SK-N-SH (cell line): ENCODE measurements around the gene NTNG1. TPM values are rescaled to one million over a fixed set of nuclear protein-coding genes. Genes with fewer than 3 reads are reported as not detected.

Experiments
- CTCF ChIA-PET: fragments of 300-600, 350-600 bp; formaldehyde crosslinking; extraction: SDS; loops from one replicate; lab custom pipeline; 2021; lab: Yijun Ruan, JAX
- POLR2A ChIA-PET: fragments of 350-600 bp; sonication (Branson Sonifier 250); formaldehyde crosslinking; extraction: SDS; loops from one replicate; lab custom pipeline; 2020; ENCODE audit warnings: antibody characterized with exemption, inconsistent platforms; lab: Yijun Ruan, JAX
- DNase-seq: peaks from one replicate; pipeline ENCODE4 v3.0.0; 2012
- H2AFZ ChIP-seq: fragments of 200-600 bp; sonication (generic); 2 replicates; pipeline ENCODE4 v1.8.1; 2016; ENCODE audit warnings: antibody characterized with exemption, mild to moderate bottlenecking, low read depth
- H3F3A ChIP-seq: fragments of 200-600 bp; sonication (generic); replicated peaks from 2 replicates; pipeline ENCODE3; 2016; ENCODE audit warnings: antibody characterized with exemption, mild to moderate bottlenecking; ENCODE audit not compliant: insufficient read depth
- H3K27ac ChIP-seq, 2 experiments: fragments of 200-500 bp in 1 of 2; fragments of 200-600 bp in 1 of 2; sonication (Bioruptor generic) in 1 of 2; sonication (generic), shearing (Covaris generic) in 1 of 2; 2 replicates each; pipeline versions ENCODE4 v1.5.1 to v1.6.1; 2014 to 2016; ENCODE audit warnings: low read depth in 2 of 2, inconsistent platforms in 1 of 2, low read length in 1 of 2, mild to moderate bottlenecking in 1 of 2, mixed read lengths in 1 of 2
- H3K27me3 ChIP-seq: fragments of 200-600 bp; sonication (generic), shearing (Covaris generic); 2 replicates; pipeline ENCODE4 v1.6.1; 2016; ENCODE audit warnings: mixed run types; ENCODE audit not compliant: insufficient read depth
- H3K36me3 ChIP-seq, 2 experiments: fragments of 200-500 bp in 1 of 2; fragments of 200-600 bp in 1 of 2; sonication (Bioruptor generic) in 1 of 2; sonication (generic) in 1 of 2; replicated peaks in 1 of 2; 2 replicates each; pipeline versions ENCODE3 to v1.5.1; 2014 to 2016; ENCODE audit warnings: low read length in 1 of 2, mild to moderate bottlenecking in 1 of 2; ENCODE audit not compliant: insufficient read depth in 2 of 2, control insufficient read depth in 1 of 2
- H3K4me1 ChIP-seq, 2 experiments: fragments of 200-500 bp in 1 of 2; fragments of 200-600 bp in 1 of 2; sonication (Bioruptor generic) in 1 of 2; sonication (generic), shearing (Covaris generic) in 1 of 2; 2 replicates each; pipeline versions ENCODE4 v1.5.1 to v1.6.1; 2014 to 2016; ENCODE audit warnings: low read depth in 1 of 2, low read length in 1 of 2, mixed run types in 1 of 2; ENCODE audit not compliant: insufficient read depth in 2 of 2, control insufficient read depth in 1 of 2
- H3K4me2 ChIP-seq: fragments of 200-600 bp; sonication (generic), shearing (Covaris generic); 2 replicates; pipeline ENCODE4 v1.6.1; 2017; ENCODE audit warnings: mixed run types
- H3K4me3 ChIP-seq, 2 experiments: fragments of 200-500 bp in 1 of 2; fragments of 200-600 bp in 1 of 2; sonication (Bioruptor generic) in 1 of 2; sonication (generic), shearing (Covaris generic) in 1 of 2; 2 replicates each; pipeline versions ENCODE4 v1.5.1 to v1.8.1; 2014 to 2016; ENCODE audit warnings: low read depth in 2 of 2, inconsistent platforms in 1 of 2, low read length in 1 of 2, mild to moderate bottlenecking in 1 of 2, mixed read lengths in 1 of 2, moderate library complexity in 1 of 2
- H3K79me2 ChIP-seq: fragments of 200-600 bp; sonication (generic); 2 replicates; pipeline ENCODE4 v1.8.1; 2017; ENCODE audit warnings: mild to moderate bottlenecking; ENCODE audit not compliant: insufficient read depth
- H3K9ac ChIP-seq: fragments of 200-600 bp; sonication (generic); 2 replicates; pipeline ENCODE4 v1.6.1; 2017; ENCODE audit warnings: mixed run types
- H3K9me2 ChIP-seq: fragments of 200-600 bp; sonication (generic); 2 replicates; pipeline ENCODE4 v1.6.1; 2017; ENCODE audit warnings: mixed run types
- H3K9me3 ChIP-seq: fragments of 200-600 bp; sonication (generic); 2 replicates; pipeline ENCODE4 v1.6.1; 2017; ENCODE audit warnings: mixed run types, mild to moderate bottlenecking, moderate library complexity
- H4K20me1 ChIP-seq: fragments of 200-600 bp; sonication (generic); 2 replicates; pipeline ENCODE4 v1.6.1; 2017; ENCODE audit warnings: mild to moderate bottlenecking, mixed run types; ENCODE audit not compliant: insufficient read depth
- CHD2 ChIP-seq: fragments of 150-350 bp; IDR thresholded peaks from 2 replicates; pipeline ENCODE4 v1.6.1; 2018; ENCODE audit warnings: low read length; ENCODE audit not compliant: partially characterized antibody
- ELF1 ChIP-seq: IDR thresholded peaks from 2 replicates; pipeline ENCODE4 v1.4.0; 2012
- EZH2phosphoT487 ChIP-seq: fragments of 200-600 bp; sonication (generic); IDR thresholded peaks from 2 replicates; pipeline ENCODE4 v1.6.1; 2017; ENCODE audit warnings: low read depth, mixed run types, mild to moderate bottlenecking, antibody characterized with exemption, moderate library complexity, borderline replicate concordance
- GABPA ChIP-seq: IDR thresholded peaks from 2 replicates; pipeline ENCODE4 v1.4.0; 2012; ENCODE audit warnings: low read depth, mild to moderate bottlenecking
- GATA2 ChIP-seq: sonication (generic); formaldehyde crosslinking; IDR thresholded peaks from 2 replicates; pipeline ENCODE4 v1.5.0; 2020; ENCODE audit warnings: mild to moderate bottlenecking, missing genetic modification reagents
- MXI1 ChIP-seq: IDR thresholded peaks from 2 replicates; pipeline ENCODE4 v1.6.1; 2012; ENCODE audit warnings: mild to moderate bottlenecking, low read depth, low read length, improper control_type of control experiment
- POLR2AphosphoS5 ChIP-seq: IDR thresholded peaks from 2 replicates; pipeline ENCODE4 v1.6.1; 2012; ENCODE audit warnings: low read depth, low read length
- RFX5 ChIP-seq: IDR thresholded peaks from 2 replicates; pipeline ENCODE4 v1.6.1; 2012; ENCODE audit warnings: mild to moderate bottlenecking, improper control_type of control experiment, low read length
- RXRA ChIP-seq: IDR thresholded peaks from 2 replicates; pipeline ENCODE4 v1.4.0; 2012; ENCODE audit warnings: low read depth, mild to moderate bottlenecking, borderline replicate concordance
- SIN3A ChIP-seq: IDR thresholded peaks from 2 replicates; pipeline ENCODE4 v1.6.1; 2012; ENCODE audit warnings: low read depth, mild to moderate bottlenecking, low read length, moderate library complexity, borderline replicate concordance
- SMC3 ChIP-seq: IDR thresholded peaks from 2 replicates; pipeline ENCODE4 v1.6.1; 2012; ENCODE audit warnings: low read depth, low read length, improper control_type of control experiment
- TEAD4 ChIP-seq: IDR thresholded peaks from 2 replicates; pipeline ENCODE4 v1.4.0; 2012; ENCODE audit warnings: mild to moderate bottlenecking, borderline replicate concordance; ENCODE audit not compliant: insufficient read depth
- YY1 ChIP-seq: IDR thresholded peaks from 2 replicates; pipeline ENCODE4 v1.4.0; 2012; ENCODE audit warnings: low read depth, mild to moderate bottlenecking
- WGBS: methylation state at CpG from one replicate; pipeline ENCODE4 v1.1.6; 2017; ENCODE audit warnings: low lambda C conversion rate; 5-methylcytosine and 5-hydroxymethylcytosine counted together
- polyA plus RNA-seq, 3 experiments: library from polyadenylated mRNA; depleted of rRNA; stranded (reverse); fragments of >200 nt; gene quantifications; 2 replicates each; pipeline ENCODE4 v1.2.3, GENCODE V29; 2012
- TF ChIP-seq, protein P1 (sequence below): IDR thresholded peaks from 2 replicates; pipeline ENCODE4 v1.4.0; 2012; ENCODE audit warnings: low read depth, borderline replicate concordance
- TF ChIP-seq, protein P2 (sequence below): fragments of 150-350 bp; IDR thresholded peaks from 2 replicates; pipeline ENCODE4 v1.6.1; 2017; ENCODE audit warnings: antibody characterized with exemption, low read length, low read depth, borderline replicate concordance
- TF ChIP-seq, protein P3 (sequence below): IDR thresholded peaks from 2 replicates; pipeline ENCODE4 v1.6.1; 2012; ENCODE audit warnings: mild to moderate bottlenecking, low read depth, low read length, moderate library complexity
- TF ChIP-seq, protein P4 (sequence below): fragments of 150-350 bp; IDR thresholded peaks from 2 replicates; pipeline ENCODE4 v1.6.1; 2016; ENCODE audit warnings: mild to moderate bottlenecking, low read depth, low read length

NTNG1 gene
- polyA plus RNA-seq, 1 of the 3 experiments (the other 2 are of a cell fraction): 0.03 TPM

DNA sequence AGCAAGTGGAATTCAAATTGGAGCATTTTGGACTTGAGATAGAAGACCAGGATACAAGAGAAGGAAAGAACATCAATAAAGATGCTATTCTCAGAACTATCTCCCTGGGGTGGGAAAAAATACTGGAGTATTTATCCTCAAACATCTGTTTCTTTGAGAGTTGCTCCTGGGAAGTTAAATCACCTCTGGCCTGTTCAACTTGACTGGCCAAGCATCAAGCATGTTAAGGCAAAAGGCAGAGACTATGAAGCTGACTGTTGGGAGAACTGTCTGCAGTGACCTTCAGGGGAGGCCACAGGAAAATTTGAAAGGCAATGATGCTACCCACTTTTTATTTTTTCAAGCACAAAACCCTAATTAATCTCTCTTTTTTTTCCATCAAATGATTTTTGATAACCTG lies 239.0 kb downstream of the NTNG1 start (continued):
- TF ChIP-seq MXI1: no peak

DNA sequence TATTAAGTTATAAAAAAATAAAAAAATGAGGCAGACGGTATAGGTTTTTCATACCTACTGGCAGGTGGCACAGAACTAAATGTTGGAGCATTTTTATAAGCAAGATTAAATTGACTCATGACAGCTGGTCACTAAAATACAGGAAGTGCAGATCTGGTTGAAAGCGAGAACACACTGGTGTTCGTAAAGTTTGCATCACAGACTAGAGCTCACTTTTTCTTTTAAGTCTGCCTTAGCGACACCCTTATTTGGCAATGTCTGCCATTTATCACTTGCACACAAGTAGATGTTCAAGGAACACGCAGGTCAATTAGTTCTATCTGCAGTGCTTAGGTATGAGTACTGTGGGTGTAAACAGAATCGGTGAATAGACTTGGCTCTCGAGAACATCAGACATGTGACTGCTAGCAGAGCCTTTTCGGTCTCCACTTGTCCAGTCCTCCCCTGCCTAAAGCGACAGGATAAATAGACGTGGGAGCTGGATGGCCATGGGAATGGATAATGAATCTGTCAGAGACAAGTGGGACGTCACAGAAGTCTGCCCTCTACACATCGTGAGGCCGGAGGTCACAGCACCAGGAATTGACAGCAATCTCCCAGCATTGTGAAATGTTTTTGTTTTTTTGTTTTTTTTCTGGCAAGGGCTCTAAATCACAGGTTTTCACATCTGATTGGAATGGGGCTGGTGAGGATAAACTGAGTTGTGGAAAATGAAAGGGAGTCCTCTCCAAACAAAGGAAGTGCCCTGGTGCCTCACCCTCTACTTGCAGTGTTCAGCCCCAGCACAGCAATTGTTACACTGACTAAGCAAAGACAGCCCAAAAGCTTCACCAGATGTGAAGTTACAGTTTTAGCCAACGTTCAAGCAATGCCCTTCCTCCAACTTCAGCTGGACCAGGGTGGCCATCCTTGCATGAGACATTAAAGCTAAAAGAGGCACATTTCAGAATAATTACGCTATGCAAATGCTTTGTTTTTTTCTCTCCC lies 248.9 kb downstream of the NTNG1 start:
- Histone ChIP-seq H3K27ac (no peak overlapping the region), H3K9me2 (no peaks in the 10 kb centered on the region), H3K4me1 (no peaks in the 10 kb centered on the region), H3K4me3 (no peak overlapping the region), H2AFZ (no peak overlapping the region), H3K79me2 (no peaks in the 10 kb centered on the region), H3K9ac (no peak overlapping the region), H3K36me3 (no peaks in the 10 kb centered on the region), H3K27me3 (0 out of 2 replicates have a peak, but pooled peaks cover 4% of the 10 kb centered on the region), H3F3A (no peaks in the 10 kb centered on the region), H3K4me2 (no peak overlapping the region), H3K9me3 (no peaks in the 10 kb centered on the region), H4K20me1 (no peaks in the 10 kb centered on the region)
- TF ChIP-seq RXRA: no peak
- no peak for TF ChIP-seq TEAD4
- TF ChIP-seq, protein P1, sequence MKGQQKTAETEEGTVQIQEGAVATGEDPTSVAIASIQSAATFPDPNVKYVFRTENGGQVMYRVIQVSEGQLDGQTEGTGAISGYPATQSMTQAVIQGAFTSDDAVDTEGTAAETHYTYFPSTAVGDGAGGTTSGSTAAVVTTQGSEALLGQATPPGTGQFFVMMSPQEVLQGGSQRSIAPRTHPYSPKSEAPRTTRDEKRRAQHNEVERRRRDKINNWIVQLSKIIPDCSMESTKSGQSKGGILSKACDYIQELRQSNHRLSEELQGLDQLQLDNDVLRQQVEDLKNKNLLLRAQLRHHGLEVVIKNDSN: no peak
- TF ChIP-seq CHD2: no peak
- TF ChIP-seq, protein P2, sequence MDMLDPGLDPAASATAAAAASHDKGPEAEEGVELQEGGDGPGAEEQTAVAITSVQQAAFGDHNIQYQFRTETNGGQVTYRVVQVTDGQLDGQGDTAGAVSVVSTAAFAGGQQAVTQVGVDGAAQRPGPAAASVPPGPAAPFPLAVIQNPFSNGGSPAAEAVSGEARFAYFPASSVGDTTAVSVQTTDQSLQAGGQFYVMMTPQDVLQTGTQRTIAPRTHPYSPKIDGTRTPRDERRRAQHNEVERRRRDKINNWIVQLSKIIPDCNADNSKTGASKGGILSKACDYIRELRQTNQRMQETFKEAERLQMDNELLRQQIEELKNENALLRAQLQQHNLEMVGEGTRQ: no peak
- TF ChIP-seq EZH2phosphoT487: no peak
- TF ChIP-seq GABPA: no peak
- POLR2A ChIA-PET: no interaction called here
- 49% methylated on average over 15 of the region's 15 CpGs for WGBS
- DNase-seq: no peak
- CTCF ChIA-PET: interaction anchor here (0.6 kb wide), 1 partner anchor 41 kb away, joined by 3 read pairs; no protein-coding TSS in a partner anchor

DNA sequence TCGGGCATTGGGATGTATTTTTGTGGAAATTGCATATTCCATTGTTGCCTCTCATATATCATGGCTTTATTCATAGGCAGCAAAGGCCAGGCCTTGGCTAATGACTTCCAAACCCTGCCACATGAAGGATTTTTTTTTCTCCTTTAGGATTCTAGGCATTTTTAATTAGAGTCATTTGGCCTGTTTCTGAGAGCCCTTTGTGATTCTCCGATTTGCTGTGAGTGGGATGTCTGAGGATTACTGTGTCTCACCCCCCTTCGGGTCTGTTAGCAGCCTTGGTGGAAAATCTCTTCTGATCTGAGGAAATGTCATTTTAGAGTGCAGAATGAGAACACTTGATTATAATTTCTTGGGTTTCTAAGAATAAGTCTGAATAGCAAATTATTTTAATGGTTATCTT lies 253.5 kb downstream of the NTNG1 start:
- Histone ChIP-seq H2AFZ (no peak overlapping the region), H3K27me3 (0 out of 2 replicates have a peak, but pooled peaks cover 4% of the 10 kb centered on the region), H3K79me2 (no peaks in the 10 kb centered on the region), H3K4me1 (no peaks in the 10 kb centered on the region), H3K9ac (no peak overlapping the region), H3K36me3 (no peaks in the 10 kb centered on the region), H4K20me1 (no peaks in the 10 kb centered on the region), H3K9me3 (no peaks in the 10 kb centered on the region), H3K9me2 (no peaks in the 10 kb centered on the region), H3K27ac (no peak overlapping the region), H3K4me3 (no peak overlapping the region), H3F3A (no peaks in the 10 kb centered on the region), H3K4me2 (no peak overlapping the region)
- WGBS: 8% methylated on average over 3 of the region's 3 CpGs
- CTCF ChIA-PET: no interaction called here
- no peak for DNase-seq
- POLR2A ChIA-PET: no interaction called here
- TF ChIP-seq, protein P3, sequence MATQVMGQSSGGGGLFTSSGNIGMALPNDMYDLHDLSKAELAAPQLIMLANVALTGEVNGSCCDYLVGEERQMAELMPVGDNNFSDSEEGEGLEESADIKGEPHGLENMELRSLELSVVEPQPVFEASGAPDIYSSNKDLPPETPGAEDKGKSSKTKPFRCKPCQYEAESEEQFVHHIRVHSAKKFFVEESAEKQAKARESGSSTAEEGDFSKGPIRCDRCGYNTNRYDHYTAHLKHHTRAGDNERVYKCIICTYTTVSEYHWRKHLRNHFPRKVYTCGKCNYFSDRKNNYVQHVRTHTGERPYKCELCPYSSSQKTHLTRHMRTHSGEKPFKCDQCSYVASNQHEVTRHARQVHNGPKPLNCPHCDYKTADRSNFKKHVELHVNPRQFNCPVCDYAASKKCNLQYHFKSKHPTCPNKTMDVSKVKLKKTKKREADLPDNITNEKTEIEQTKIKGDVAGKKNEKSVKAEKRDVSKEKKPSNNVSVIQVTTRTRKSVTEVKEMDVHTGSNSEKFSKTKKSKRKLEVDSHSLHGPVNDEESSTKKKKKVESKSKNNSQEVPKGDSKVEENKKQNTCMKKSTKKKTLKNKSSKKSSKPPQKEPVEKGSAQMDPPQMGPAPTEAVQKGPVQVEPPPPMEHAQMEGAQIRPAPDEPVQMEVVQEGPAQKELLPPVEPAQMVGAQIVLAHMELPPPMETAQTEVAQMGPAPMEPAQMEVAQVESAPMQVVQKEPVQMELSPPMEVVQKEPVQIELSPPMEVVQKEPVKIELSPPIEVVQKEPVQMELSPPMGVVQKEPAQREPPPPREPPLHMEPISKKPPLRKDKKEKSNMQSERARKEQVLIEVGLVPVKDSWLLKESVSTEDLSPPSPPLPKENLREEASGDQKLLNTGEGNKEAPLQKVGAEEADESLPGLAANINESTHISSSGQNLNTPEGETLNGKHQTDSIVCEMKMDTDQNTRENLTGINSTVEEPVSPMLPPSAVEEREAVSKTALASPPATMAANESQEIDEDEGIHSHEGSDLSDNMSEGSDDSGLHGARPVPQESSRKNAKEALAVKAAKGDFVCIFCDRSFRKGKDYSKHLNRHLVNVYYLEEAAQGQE: no peak
- TF ChIP-seq POLR2AphosphoS5: no peak
- no peak for TF ChIP-seq SIN3A
- no peak for TF ChIP-seq CHD2
- TF ChIP-seq GATA2 (CRISPR knock-in tag): no peak
- TF ChIP-seq SMC3: no peak
- TF ChIP-seq RFX5: no peak
- no peak for TF ChIP-seq YY1
- TF ChIP-seq ELF1: no peak
- TF ChIP-seq, protein P1: no peak
- TF ChIP-seq, protein P4, sequence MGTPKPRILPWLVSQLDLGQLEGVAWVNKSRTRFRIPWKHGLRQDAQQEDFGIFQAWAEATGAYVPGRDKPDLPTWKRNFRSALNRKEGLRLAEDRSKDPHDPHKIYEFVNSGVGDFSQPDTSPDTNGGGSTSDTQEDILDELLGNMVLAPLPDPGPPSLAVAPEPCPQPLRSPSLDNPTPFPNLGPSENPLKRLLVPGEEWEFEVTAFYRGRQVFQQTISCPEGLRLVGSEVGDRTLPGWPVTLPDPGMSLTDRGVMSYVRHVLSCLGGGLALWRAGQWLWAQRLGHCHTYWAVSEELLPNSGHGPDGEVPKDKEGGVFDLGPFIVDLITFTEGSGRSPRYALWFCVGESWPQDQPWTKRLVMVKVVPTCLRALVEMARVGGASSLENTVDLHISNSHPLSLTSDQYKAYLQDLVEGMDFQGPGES: no peak
